Nephron (organoid): ENCODE results near the gene MTHFD1L.

Experiments
- H3K27ac Mint-ChIP-seq, 3 experiments: 2 replicates each; pipeline ENCODE4 v1.8.0; 2020; ENCODE audit warnings: mixed read lengths in 3 of 3, mild to moderate bottlenecking in 2 of 3, moderate library complexity in 1 of 3
- H3K27me3 Mint-ChIP-seq: 2 replicates; pipeline ENCODE4 v1.8.0; 2021; ENCODE audit warnings: low read depth, mild to moderate bottlenecking, moderate library complexity, mixed read lengths
- H3K36me3 Mint-ChIP-seq: 2 replicates; pipeline ENCODE4 v1.8.0; 2020; ENCODE audit warnings: low read depth, mixed read lengths
- H3K4me1 Mint-ChIP-seq: 2 replicates; pipeline ENCODE4 v1.8.0; 2020; ENCODE audit warnings: mixed read lengths
- H3K4me3 Mint-ChIP-seq, 3 experiments: 2 replicates each; pipeline ENCODE4 v1.8.0; 2020; ENCODE audit warnings: mild to moderate bottlenecking in 3 of 3, mixed read lengths in 3 of 3, moderate library complexity in 2 of 3
- H3K9me3 Mint-ChIP-seq: 2 replicates; pipeline ENCODE4 v1.8.0; 2020; ENCODE audit warnings: mixed read lengths
- TF ChIP-seq, protein P1 (sequence below), 3 experiments: fragments of 200-600 bp; sonication (generic); IDR thresholded peaks; one replicate each; pipeline ENCODE4 v1.5.0; 2021; ENCODE audit warnings: antibody characterized with exemption in 3 of 3; ENCODE audit not compliant: unreplicated experiment in 3 of 3

Gene MTHFD1L

DNA sequence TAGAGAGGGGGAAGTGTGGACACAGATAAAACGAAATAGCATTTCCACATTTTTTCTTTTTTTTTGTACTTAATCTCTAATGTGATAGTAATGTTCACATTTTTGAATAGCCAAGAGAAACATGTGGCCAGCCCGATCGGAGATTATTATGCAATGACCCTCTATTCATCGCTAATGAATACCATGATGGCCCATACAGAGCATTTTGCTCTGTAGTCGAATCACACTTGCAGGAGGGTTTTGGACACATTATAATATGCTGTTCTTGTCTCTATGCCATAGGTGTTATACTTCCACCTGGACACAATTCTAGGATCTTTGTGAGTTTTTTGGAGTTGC lies 60.1 kb downstream of the MTHFD1L start:
- H3K36me3 Mint-ChIP-seq, result peaks cover 23% of the 10 kb centered on the region
- no peaks in the 10 kb centered on the region for H3K9me3 Mint-ChIP-seq
- H3K27ac Mint-ChIP-seq, result peak overlapping the region in 2 of 3 experiments; percentile 24 to 38
- no peak overlapping the region for H3K4me3 Mint-ChIP-seq
- H3K4me1 Mint-ChIP-seq, result peaks cover 26% of the 10 kb centered on the region
- TF ChIP-seq, protein P1, sequence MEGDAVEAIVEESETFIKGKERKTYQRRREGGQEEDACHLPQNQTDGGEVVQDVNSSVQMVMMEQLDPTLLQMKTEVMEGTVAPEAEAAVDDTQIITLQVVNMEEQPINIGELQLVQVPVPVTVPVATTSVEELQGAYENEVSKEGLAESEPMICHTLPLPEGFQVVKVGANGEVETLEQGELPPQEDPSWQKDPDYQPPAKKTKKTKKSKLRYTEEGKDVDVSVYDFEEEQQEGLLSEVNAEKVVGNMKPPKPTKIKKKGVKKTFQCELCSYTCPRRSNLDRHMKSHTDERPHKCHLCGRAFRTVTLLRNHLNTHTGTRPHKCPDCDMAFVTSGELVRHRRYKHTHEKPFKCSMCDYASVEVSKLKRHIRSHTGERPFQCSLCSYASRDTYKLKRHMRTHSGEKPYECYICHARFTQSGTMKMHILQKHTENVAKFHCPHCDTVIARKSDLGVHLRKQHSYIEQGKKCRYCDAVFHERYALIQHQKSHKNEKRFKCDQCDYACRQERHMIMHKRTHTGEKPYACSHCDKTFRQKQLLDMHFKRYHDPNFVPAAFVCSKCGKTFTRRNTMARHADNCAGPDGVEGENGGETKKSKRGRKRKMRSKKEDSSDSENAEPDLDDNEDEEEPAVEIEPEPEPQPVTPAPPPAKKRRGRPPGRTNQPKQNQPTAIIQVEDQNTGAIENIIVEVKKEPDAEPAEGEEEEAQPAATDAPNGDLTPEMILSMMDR (IDR thresholded peaks at IDR 0.05; ENCODE audit: unreplicated experiment in 3 of 3), result no peak
- no peaks in the 10 kb centered on the region for H3K27me3 Mint-ChIP-seq

DNA sequence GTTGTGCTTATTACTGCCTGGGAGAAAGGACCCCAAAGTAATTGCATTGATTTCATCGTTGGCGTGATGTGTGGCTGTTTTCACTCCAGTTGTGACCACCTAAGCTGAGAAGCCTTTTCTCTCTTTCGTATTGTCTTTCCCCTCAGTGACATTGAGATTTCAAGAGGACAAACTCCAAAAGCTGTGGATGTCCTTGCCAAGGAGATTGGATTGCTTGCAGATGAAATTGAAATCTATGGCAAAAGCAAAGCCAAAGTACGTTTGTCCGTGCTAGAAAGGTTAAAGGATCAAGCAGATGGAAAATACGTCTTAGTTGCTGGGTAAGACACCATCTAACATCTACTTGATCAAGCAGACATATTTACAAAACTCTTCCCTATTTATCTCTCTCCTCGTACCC lies 60.5 kb downstream of the MTHFD1L start:
- Mint-ChIP-seq H3K4me1 (peaks cover 26% of the 10 kb centered on the region), H3K36me3 (peaks cover 23% of the 10 kb centered on the region), H3K9me3 (no peaks in the 10 kb centered on the region), H3K27ac (peak overlapping the region in 1 of 3 experiments; percentile 19), H3K27me3 (no peaks in the 10 kb centered on the region), H3K4me3 (no peak overlapping the region)
- TF ChIP-seq, protein P1 (IDR thresholded peaks at IDR 0.05; ENCODE audit: unreplicated experiment in 3 of 3), result no peak

DNA sequence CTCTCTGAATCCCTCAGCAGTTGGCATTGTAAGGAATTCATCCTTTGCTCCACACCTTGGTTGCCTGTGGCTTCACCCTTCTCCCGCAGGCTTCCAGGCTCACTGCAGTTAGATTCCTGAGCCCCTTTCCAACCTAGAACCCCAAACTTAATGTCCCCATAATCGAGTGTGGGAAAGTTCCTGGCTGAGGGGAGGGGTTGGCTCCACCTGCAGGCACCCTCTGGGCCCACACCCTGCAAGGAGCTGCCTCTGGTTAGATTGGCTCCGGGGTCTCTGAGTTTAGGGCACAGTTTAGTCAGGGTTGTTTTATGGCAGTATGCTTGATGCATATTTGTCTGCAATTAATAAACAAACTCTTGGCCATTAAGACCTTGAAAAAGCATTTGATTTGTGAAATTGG lies 63.4 kb downstream of the MTHFD1L start:
- TF ChIP-seq, protein P1 (IDR thresholded peaks at IDR 0.05; ENCODE audit: unreplicated experiment in 3 of 3), result peak in 1 of 3 experiments; percentile 12
- peaks cover 20% of the 10 kb centered on the region for H3K36me3 Mint-ChIP-seq
- peak overlapping the region in 2 of 3 experiments; percentile 34 to 65 for H3K27ac Mint-ChIP-seq
- H3K9me3 Mint-ChIP-seq, result no peaks in the 10 kb centered on the region
- peaks cover 39% of the 10 kb centered on the region for H3K4me1 Mint-ChIP-seq
- no peaks in the 10 kb centered on the region for H3K27me3 Mint-ChIP-seq
- no peak overlapping the region for H3K4me3 Mint-ChIP-seq

DNA sequence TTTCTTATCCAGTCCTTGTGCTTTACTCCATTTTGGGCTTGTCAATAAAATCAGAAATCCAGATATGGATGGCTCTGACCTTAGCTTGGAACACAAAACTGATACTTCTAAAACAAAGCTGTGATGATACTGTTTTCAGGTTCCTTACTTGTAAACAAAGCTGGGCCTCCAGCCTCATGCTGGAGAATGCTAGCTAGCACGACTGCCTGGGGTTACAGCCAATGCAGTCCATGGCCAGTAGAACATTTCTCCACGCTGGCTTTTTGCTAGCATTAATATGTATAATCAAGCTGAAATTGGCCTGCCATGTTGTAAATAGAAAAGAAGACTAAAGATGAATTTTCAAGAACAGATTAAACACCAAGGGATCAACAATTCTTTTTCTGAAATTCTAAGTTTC lies 63.9 kb downstream of the MTHFD1L start:
- Mint-ChIP-seq H3K9me3 (no peaks in the 10 kb centered on the region), H3K27me3 (no peaks in the 10 kb centered on the region), H3K36me3 (peaks cover 25% of the 10 kb centered on the region), H3K4me1 (peaks cover 44% of the 10 kb centered on the region), H3K27ac (peak overlapping the region in 2 of 3 experiments; percentile 34 to 65), H3K4me3 (no peak overlapping the region)
- TF ChIP-seq, protein P1 (IDR thresholded peaks at IDR 0.05; ENCODE audit: unreplicated experiment in 3 of 3), result no peak

DNA sequence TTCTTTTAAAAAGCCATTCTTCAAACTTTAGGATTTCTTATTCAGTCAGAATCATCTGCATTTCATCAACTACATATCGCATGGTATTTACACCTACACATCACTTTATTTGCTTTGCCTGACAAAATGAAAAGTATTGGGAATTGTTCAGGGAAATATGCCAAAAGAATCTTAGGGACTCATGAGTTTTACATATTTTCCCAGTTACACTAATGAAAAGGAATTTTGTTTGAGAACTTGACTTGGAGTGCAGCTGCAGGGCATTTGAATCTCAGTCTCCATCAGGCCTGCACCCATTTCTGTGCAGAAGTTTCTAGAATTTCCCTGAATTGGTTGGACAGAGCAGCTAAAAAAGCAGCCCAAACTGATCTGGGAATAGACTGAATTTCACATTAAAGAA lies 65.3 kb downstream of the MTHFD1L start:
- Mint-ChIP-seq H3K9me3 (no peaks in the 10 kb centered on the region), H3K27me3 (no peaks in the 10 kb centered on the region), H3K36me3 (peaks cover 21% of the 10 kb centered on the region), H3K27ac (no peak overlapping the region), H3K4me1 (peaks cover 43% of the 10 kb centered on the region), H3K4me3 (no peak overlapping the region)
- TF ChIP-seq, protein P1 (IDR thresholded peaks at IDR 0.05; ENCODE audit: unreplicated experiment in 3 of 3), result no peak

DNA sequence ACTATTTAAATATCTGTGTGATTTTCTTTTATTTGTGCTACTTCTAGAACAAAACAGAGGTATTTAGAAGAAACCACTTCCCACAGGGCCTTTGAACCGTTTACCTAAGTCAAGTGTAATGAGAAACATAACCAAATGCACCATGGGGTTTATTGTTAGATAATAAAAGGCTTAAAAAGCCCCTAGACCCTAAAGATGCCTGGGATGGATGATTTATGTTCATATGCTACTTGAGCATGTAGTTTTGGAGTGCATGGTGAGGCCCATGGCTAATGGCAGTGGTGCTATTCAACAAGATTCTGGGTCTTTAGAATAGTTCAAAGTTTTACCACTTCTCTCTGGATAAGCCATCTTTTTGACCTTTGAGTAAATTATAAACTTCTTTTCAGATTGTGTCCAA lies 65.9 kb downstream of the MTHFD1L start:
- no peak overlapping the region for H3K4me3 Mint-ChIP-seq
- H3K27me3 Mint-ChIP-seq, result no peaks in the 10 kb centered on the region
- no peaks in the 10 kb centered on the region for H3K9me3 Mint-ChIP-seq
- H3K36me3 Mint-ChIP-seq, result peaks cover 18% of the 10 kb centered on the region
- no peak overlapping the region for H3K27ac Mint-ChIP-seq
- TF ChIP-seq, protein P1 (IDR thresholded peaks at IDR 0.05; ENCODE audit: unreplicated experiment in 3 of 3), result no peak
- H3K4me1 Mint-ChIP-seq, result peaks cover 40% of the 10 kb centered on the region
